Measurements from ENCODE around the gene MTF2. TPM values are rescaled to one million over a fixed set of nuclear protein-coding genes. Genes with fewer than 3 reads are reported as not detected.

MTF2 gene
- total and polyA plus RNA-seq, 9 of the 15 experiments (the other 6 are each of a cell fraction or from before 2014, with no cell fraction given): 29.3 to 124 (median 57.7) TPM

- TF ChIP-seq MYC (IDR thresholded peaks at IDR 0.05; ENCODE audit: low read depth, low read length): peak; percentile 67
- peak; percentile 90; the same call in 1 of the 2 replicates for TF ChIP-seq MYC (CRISPR knock-in tag; IDR thresholded peaks at IDR 0.05; ENCODE audit: borderline replicate concordance, low read depth)
- TF ChIP-seq ZNF830 (CRISPR knock-in tag; IDR thresholded peaks at IDR 0.05): no peak
- no peak for TF ChIP-seq MCM3 (IDR thresholded peaks at IDR 0.05)
- no peak for TF ChIP-seq PYGO2 (tag; IDR thresholded peaks at IDR 0.05)
- no peak for TF ChIP-seq ZNF124 (CRISPR knock-in tag; IDR thresholded peaks at IDR 0.05)
- no peak for TF ChIP-seq SETDB1 (IDR thresholded peaks at IDR 0.05; ENCODE audit: low read length)
- no peak for TF ChIP-seq TRIM24 (IDR thresholded peaks at IDR 0.05)
- peak; percentile 64; the same call in 1 of the 2 replicates for TF ChIP-seq CREB3L1 (IDR thresholded peaks at IDR 0.05; ENCODE audit: borderline replicate concordance, low read depth)
- TF ChIP-seq ETV6 (IDR thresholded peaks at IDR 0.05; ENCODE audit: borderline replicate concordance in 1 of 2, low read depth in 2 of 2, low read length in 1 of 2): no peak; a peak in 1 of 4 replicates
- no peak for TF ChIP-seq ETV6 (CRISPR knock-in tag; IDR thresholded peaks at IDR 0.05; ENCODE audit: borderline replicate concordance)
- TF ChIP-seq TEAD2 (tag; IDR thresholded peaks at IDR 0.05): no peak
- TF ChIP-seq HEY1 (CRISPR knock-in tag; IDR thresholded peaks at IDR 0.05; ENCODE audit: borderline replicate concordance): no peak
- no peak for TF ChIP-seq CSDE1 (IDR thresholded peaks at IDR 0.05)
- no peak for TF ChIP-seq ELK1 (CRISPR knock-in tag; IDR thresholded peaks at IDR 0.05)
- TF ChIP-seq HDAC3 (IDR thresholded peaks at IDR 0.05; ENCODE audit: borderline replicate concordance, partially characterized antibody): no peak
- TF ChIP-seq ZNF57 (CRISPR knock-in tag; IDR thresholded peaks at IDR 0.05): 0 out of 2 replicates have a peak, but pooled peaks have one; percentile 46
- peak; percentile 72; the same call in 1 of the 2 replicates for TF ChIP-seq CGGBP1 (CRISPR knock-in tag; IDR thresholded peaks at IDR 0.05)
- TF ChIP-seq KDM5B (IDR thresholded peaks at IDR 0.05; ENCODE audit: insufficient replicate concordance, low read depth, low read length): peak; percentile 78
- no peak for TF ChIP-seq HDGF (IDR thresholded peaks at IDR 0.05)
- TF ChIP-seq FOXK1 (CRISPR knock-in tag; IDR thresholded peaks at IDR 0.05; ENCODE audit: borderline replicate concordance): no peak
- no peak; a peak in 1 of 4 replicates for TF ChIP-seq KDM4B (IDR thresholded peaks at IDR 0.05; ENCODE audit: borderline replicate concordance in 2 of 2, low read depth in 1 of 2)
- TF ChIP-seq BMI1 (IDR thresholded peaks at IDR 0.05; ENCODE audit: low read length): peak; percentile 63; the same call in 1 of the 2 replicates
- TF ChIP-seq ASH1L (IDR thresholded peaks at IDR 0.05; ENCODE audit: borderline replicate concordance, low read depth, partially characterized antibody): no peak
- TF ChIP-seq ZBTB9 (CRISPR knock-in tag; IDR thresholded peaks at IDR 0.05): no peak
- TF ChIP-seq NR3C1 (CRISPR knock-in tag; IDR thresholded peaks at IDR 0.05): no peak
These were observed 101.0 kb downstream of the MTF2 start, which contains the start of gene TMED5 (continued) for GRCh38 chr1:93179886-93180722.

All from K562 (cell line).